ENCODE measurements around the gene SLC16A1.
"Not testable (repeated sequence)": the region's sequence is repeated elsewhere in the genome, so short reads cannot be mapped to it uniquely, and the experiment has no call there.

Gene SLC16A1

GRCh38 chr1:112955773-112956543, at the start of gene SLC16A1:
Gene SLC16A1, minus strand, starts transcription at chr1:112956196. Its CDS starts 26,888 bp downstream, at chr1:112929308.
- peak; percentile 95 for DNase-seq

GRCh38 chr1:113003751-113004690, 48.0 kb upstream of the SLC16A1 start:
- no peak for DNase-seq

- no peak for DNase-seq
These were observed 46.3 kb upstream of the SLC16A1 start for GRCh38 chr1:113002297-113002696.

GRCh38 chr1:112998592-112999235, 42.7 kb upstream of the SLC16A1 start:
- DNase-seq, result no peak

- DNase-seq, result no peak
These were observed 41.8 kb upstream of the SLC16A1 start for GRCh38 chr1:112997781-112998180.

- DNase-seq, result no peak
These were observed 39.9 kb upstream of the SLC16A1 start for GRCh38 chr1:112995890-112996289.

GRCh38 chr1:112995021-112995420, 39.0 kb upstream of the SLC16A1 start:
- DNase-seq, result not testable (repeated sequence)

- no peak for DNase-seq
These were observed 36.8 kb upstream of the SLC16A1 start for GRCh38 chr1:112992780-112993179.

- no peak for DNase-seq
These were observed 35.6 kb upstream of the SLC16A1 start for GRCh38 chr1:112991402-112992120.

GRCh38 chr1:112990271-112990670, 34.3 kb upstream of the SLC16A1 start:
- no peak for DNase-seq

- DNase-seq, result no peak
These were observed 32.4 kb upstream of the SLC16A1 start for GRCh38 chr1:112988367-112988766.

GRCh38 chr1:112985123-112985522, 29.1 kb upstream of the SLC16A1 start:
- no peak for DNase-seq

GRCh38 chr1:112983537-112984131, 27.6 kb upstream of the SLC16A1 start:
- no peak for DNase-seq

GRCh38 chr1:112982853-112983536, 27.0 kb upstream of the SLC16A1 start:
- DNase-seq, result no peak

- no peak for DNase-seq
These were observed 26.3 kb upstream of the SLC16A1 start for GRCh38 chr1:112982328-112982727.

- DNase-seq, result not testable (repeated sequence)
These were observed 25.8 kb upstream of the SLC16A1 start for GRCh38 chr1:112981834-112982233.

- DNase-seq, result no peak
These were observed 25.4 kb upstream of the SLC16A1 start for GRCh38 chr1:112981426-112981825.

- DNase-seq, result no peak
These were observed 19.3 kb upstream of the SLC16A1 start for GRCh38 chr1:112975336-112975735.

- no peak for DNase-seq
These were observed 18.6 kb upstream of the SLC16A1 start for GRCh38 chr1:112974646-112975045.

- no peak for DNase-seq
These were observed 17.8 kb upstream of the SLC16A1 start for GRCh38 chr1:112973788-112974187.

- DNase-seq, result no peak
These were observed 15.0 kb upstream of the SLC16A1 start for GRCh38 chr1:112971006-112971405.

- DNase-seq, result no peak
These were observed 8.4 kb upstream of the SLC16A1 start for GRCh38 chr1:112964347-112964746.
